ENCODE results near the gene HDAC9.

The HDAC9 gene

GRCh38 chr7:18558503-18558902, 63.0 kb downstream of the HDAC9 start:
- Histone ChIP-seq H4K20me1 (ENCODE audit: control insufficient read depth, insufficient read depth, low read depth, low read length) (no peaks in the 10 kb centered on the region), H3K4me3 (ENCODE audit: low read length) (no peak overlapping the region), H3K27me3 (ENCODE audit: control insufficient read depth, low read length) (no peaks in the 10 kb centered on the region), H3K4me2 (ENCODE audit: low read length) (no peak overlapping the region), H3K27ac (ENCODE audit: low read depth, low read length) (no peak overlapping the region), H3K4me1 (ENCODE audit: control insufficient read depth, low read length) (peaks cover 12% of the 10 kb centered on the region), H3K9me3 (ENCODE audit: control insufficient read depth, insufficient read depth, low read length) (no peaks in the 10 kb centered on the region), H3K36me3 (ENCODE audit: control insufficient read depth, low read length) (no peaks in the 10 kb centered on the region; the same call in 1 of the 2 replicates), H3F3A (ENCODE audit: control insufficient read depth, insufficient read depth) (peaks cover 2% of the 10 kb centered on the region; the same call in 1 of the 2 replicates), H3K9me2 (replicated peaks; ENCODE audit: control insufficient read depth, low read length) (no peaks in the 10 kb centered on the region), H3K79me2 (ENCODE audit: control insufficient read depth, low read length) (peaks cover 8% of the 10 kb centered on the region)
- no peak for TF ChIP-seq EZH2phosphoT487 (IDR thresholded peaks at IDR 0.05; ENCODE audit: borderline replicate concordance, low read length)
- TF ChIP-seq, protein P1, sequence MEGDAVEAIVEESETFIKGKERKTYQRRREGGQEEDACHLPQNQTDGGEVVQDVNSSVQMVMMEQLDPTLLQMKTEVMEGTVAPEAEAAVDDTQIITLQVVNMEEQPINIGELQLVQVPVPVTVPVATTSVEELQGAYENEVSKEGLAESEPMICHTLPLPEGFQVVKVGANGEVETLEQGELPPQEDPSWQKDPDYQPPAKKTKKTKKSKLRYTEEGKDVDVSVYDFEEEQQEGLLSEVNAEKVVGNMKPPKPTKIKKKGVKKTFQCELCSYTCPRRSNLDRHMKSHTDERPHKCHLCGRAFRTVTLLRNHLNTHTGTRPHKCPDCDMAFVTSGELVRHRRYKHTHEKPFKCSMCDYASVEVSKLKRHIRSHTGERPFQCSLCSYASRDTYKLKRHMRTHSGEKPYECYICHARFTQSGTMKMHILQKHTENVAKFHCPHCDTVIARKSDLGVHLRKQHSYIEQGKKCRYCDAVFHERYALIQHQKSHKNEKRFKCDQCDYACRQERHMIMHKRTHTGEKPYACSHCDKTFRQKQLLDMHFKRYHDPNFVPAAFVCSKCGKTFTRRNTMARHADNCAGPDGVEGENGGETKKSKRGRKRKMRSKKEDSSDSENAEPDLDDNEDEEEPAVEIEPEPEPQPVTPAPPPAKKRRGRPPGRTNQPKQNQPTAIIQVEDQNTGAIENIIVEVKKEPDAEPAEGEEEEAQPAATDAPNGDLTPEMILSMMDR (IDR thresholded peaks at IDR 0.05; ENCODE audit: low read depth, low read length, poor library complexity, severe bottlenecking), result no peak

- no peak overlapping the region for H3K27ac ChIP-seq (ENCODE audit: low read depth, low read length)
- H3K79me2 ChIP-seq (ENCODE audit: control insufficient read depth, low read length), result peaks cover 5% of the 10 kb centered on the region; the same call in 1 of the 2 replicates
- H3K4me1 ChIP-seq (ENCODE audit: control insufficient read depth, low read length), result peaks cover 8% of the 10 kb centered on the region
- H3K4me3 ChIP-seq (ENCODE audit: low read length), result no peak overlapping the region
- H3K9me2 ChIP-seq (replicated peaks; ENCODE audit: control insufficient read depth, low read length), result no peaks in the 10 kb centered on the region
- H3K27me3 ChIP-seq (ENCODE audit: control insufficient read depth, low read length), result no peaks in the 10 kb centered on the region
- no peaks in the 10 kb centered on the region for H4K20me1 ChIP-seq (ENCODE audit: control insufficient read depth, insufficient read depth, low read depth, low read length)
- H3K36me3 ChIP-seq (ENCODE audit: control insufficient read depth, low read length), result no peaks in the 10 kb centered on the region; the same call in 1 of the 2 replicates
- H3K9me3 ChIP-seq (ENCODE audit: control insufficient read depth, insufficient read depth, low read length), result no peaks in the 10 kb centered on the region
- H3K4me2 ChIP-seq (ENCODE audit: low read length), result no peak overlapping the region
- peaks cover 2% of the 10 kb centered on the region; the same call in 1 of the 2 replicates for H3F3A ChIP-seq (ENCODE audit: control insufficient read depth, insufficient read depth)
- TF ChIP-seq EZH2phosphoT487 (IDR thresholded peaks at IDR 0.05; ENCODE audit: borderline replicate concordance, low read length), result no peak
- TF ChIP-seq, protein P1 (IDR thresholded peaks at IDR 0.05; ENCODE audit: low read depth, low read length, poor library complexity, severe bottlenecking), result no peak
Measured at GRCh38 chr7:18558910-18559309, 63.4 kb downstream of the HDAC9 start.

DNA sequence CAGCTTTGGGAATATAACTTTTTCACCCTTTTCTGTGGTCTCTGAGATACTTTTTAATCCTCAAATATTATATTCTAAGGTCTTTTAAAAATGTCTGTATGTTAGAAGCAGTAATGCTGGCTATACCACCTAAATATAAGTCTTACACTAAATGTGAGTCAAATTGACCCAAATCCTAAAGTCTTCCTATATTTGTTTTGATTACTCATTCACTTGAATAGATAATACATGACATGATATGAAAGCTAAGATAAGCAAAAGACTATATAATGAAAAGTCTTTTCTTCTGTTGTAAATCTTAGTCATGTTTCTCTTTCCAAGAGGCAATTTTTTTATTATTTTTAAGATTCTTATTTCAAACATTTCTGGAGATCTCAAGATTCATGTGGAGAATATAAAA, 64.2 kb downstream of the HDAC9 start:
- no peak overlapping the region for H3K4me2 ChIP-seq (ENCODE audit: low read length)

More for the DNA sequence above, 64.2 kb downstream of the HDAC9 start:
- Histone ChIP-seq H3K4me3 (ENCODE audit: low read length) (no peak overlapping the region), H3F3A (ENCODE audit: control insufficient read depth, insufficient read depth) (peaks cover 2% of the 10 kb centered on the region; the same call in 1 of the 2 replicates), H3K27me3 (ENCODE audit: control insufficient read depth, low read length) (no peaks in the 10 kb centered on the region), H4K20me1 (ENCODE audit: control insufficient read depth, insufficient read depth, low read depth, low read length) (no peaks in the 10 kb centered on the region), H3K4me1 (ENCODE audit: control insufficient read depth, low read length) (peaks cover 7% of the 10 kb centered on the region), H3K79me2 (ENCODE audit: control insufficient read depth, low read length) (peaks cover 3% of the 10 kb centered on the region; the same call in 1 of the 2 replicates), H3K27ac (ENCODE audit: low read depth, low read length) (no peak overlapping the region), H3K36me3 (ENCODE audit: control insufficient read depth, low read length) (no peaks in the 10 kb centered on the region; the same call in 1 of the 2 replicates), H3K9me3 (ENCODE audit: control insufficient read depth, insufficient read depth, low read length) (no peaks in the 10 kb centered on the region), H3K9me2 (replicated peaks; ENCODE audit: control insufficient read depth, low read length) (no peaks in the 10 kb centered on the region)
- TF ChIP-seq EZH2phosphoT487 (IDR thresholded peaks at IDR 0.05; ENCODE audit: borderline replicate concordance, low read length), result no peak
- TF ChIP-seq, protein P1 (IDR thresholded peaks at IDR 0.05; ENCODE audit: low read depth, low read length, poor library complexity, severe bottlenecking), result no peak

Data from DOHH2 (cell line).